GM12878 (cell line): ENCODE measurements around the gene SOD2. TPM values are rescaled to one million over a fixed set of nuclear protein-coding genes. Genes with fewer than 3 reads are reported as not detected.

Source experiments
- ATAC-seq: fragments of 200-7000 bp; cut with Tn5 transposase; 3 replicates; pipeline ENCODE4 v1.9.1; 2020; ENCODE audit warnings: mild to moderate bottlenecking, moderate library complexity
- BruUV-seq: library from RNA; stranded (reverse); fragments of 400-500 nt; replicated peaks from 2 replicates; lab custom pipeline; 2021; lab: Mats Ljungman, UMichigan
- CTCF ChIA-PET: fragments of 300-600 bp; sonication (Branson Sonifier 250); formaldehyde crosslinking; extraction: SDS; loops from one replicate; lab custom pipeline; 2021; ENCODE audit warnings: inconsistent platforms; lab: Yijun Ruan, JAX
- POLR2A ChIA-PET: fragments of 350-600 bp; formaldehyde crosslinking; extraction: SDS; loops from one replicate; lab custom pipeline; 2021; ENCODE audit warnings: inconsistent platforms; lab: Charles Lee
- RAD21 ChIA-PET: fragments of 300-600 bp; sonication (Branson Sonifier 250); formaldehyde crosslinking; loops from one replicate; lab custom pipeline; 2023; ENCODE audit warnings: antibody characterized with exemption; ENCODE audit not compliant: unreplicated experiment; lab: Charles Lee
- SMC1A ChIA-PET: fragments of 300-600 bp; sonication (Branson Sonifier 250); formaldehyde crosslinking; loops from one replicate; lab custom pipeline; 2023; ENCODE audit not compliant: unreplicated experiment, uncharacterized antibody; lab: Charles Lee
- DNase-seq: peaks from one replicate; pipeline ENCODE4 v3.0.0-alpha.2; 2011; ENCODE audit warnings: low read depth, low spot score
- FAIRE-seq: peaks from 3 replicates; lab custom pipeline; 2011; peaks lifted over from hg19 to GRCh38; lab: Jason Lieb, UNC
- H2AFZ ChIP-seq: 2 replicates; pipeline ENCODE4 v1.6.0; 2011; ENCODE audit warnings: low read depth, low read length, control low read depth; ENCODE audit not compliant: control insufficient read depth
- H3K27ac ChIP-seq: 2 replicates; pipeline ENCODE4 v1.5.1; 2011; ENCODE audit warnings: control low read depth; ENCODE audit not compliant: control insufficient read depth, insufficient read depth
- H3K27me3 ChIP-seq, 2 experiments: replicated peaks in 1 of 2; 2 replicates each; pipeline versions ENCODE4 v1.6.0 to v1.6.1; 2011; ENCODE audit warnings: low read length in 1 of 2; ENCODE audit not compliant: control insufficient read depth in 2 of 2, insufficient read depth in 2 of 2
- H3K36me3 ChIP-seq, 2 experiments: 2 replicates each; pipeline ENCODE4 v1.5.1; 2011; ENCODE audit warnings: low read length in 1 of 2; ENCODE audit not compliant: control insufficient read depth in 2 of 2, insufficient read depth in 2 of 2
- H3K4me1 ChIP-seq: 2 replicates; pipeline ENCODE4 v1.6.1; 2011; ENCODE audit warnings: mild to moderate bottlenecking, low read length, moderate library complexity, mixed read lengths; ENCODE audit not compliant: control insufficient read depth, insufficient read depth
- H3K4me2 ChIP-seq: 2 replicates; pipeline ENCODE4 v1.6.0; 2011; ENCODE audit warnings: control low read depth; ENCODE audit not compliant: control insufficient read depth, insufficient read depth
- H3K4me3 ChIP-seq: fragments of 200-600 bp; sonication (generic); 2 replicates; pipeline ENCODE4 v1.5.1; 2016
- H3K79me2 ChIP-seq: 2 replicates; pipeline ENCODE4 v1.6.0; 2011; ENCODE audit warnings: low read length; ENCODE audit not compliant: control insufficient read depth, insufficient read depth
- H3K9ac ChIP-seq: 2 replicates; pipeline ENCODE4 v1.8.0; 2011; ENCODE audit warnings: low read length, control low read depth, mixed read lengths; ENCODE audit not compliant: control insufficient read depth, insufficient read depth
- H3K9me3 ChIP-seq: replicated peaks from 3 replicates; pipeline ENCODE4 v1.5.1; 2011; ENCODE audit warnings: mild to moderate bottlenecking, low read length; ENCODE audit not compliant: control insufficient read depth, insufficient read depth
- H4K20me1 ChIP-seq: 2 replicates; pipeline ENCODE4 v1.6.0; 2011; ENCODE audit not compliant: control insufficient read depth, insufficient read depth
- BRCA1 ChIP-seq: IDR thresholded peaks from 2 replicates; pipeline ENCODE4 v1.6.1; 2011; ENCODE audit warnings: low read depth, low read length, improper control_type of control experiment
- CUX1 ChIP-seq: IDR thresholded peaks from 2 replicates; pipeline ENCODE4 v1.6.1; 2012; ENCODE audit warnings: improper control_type of control experiment, low read depth, low read length; ENCODE audit not compliant: insufficient replicate concordance
- EP300 ChIP-seq, 2 experiments: fragments of 150-350 bp in 1 of 2; IDR thresholded peaks; 2 replicates each; pipeline ENCODE4 v1.6.1; 2011 to 2012; ENCODE audit warnings: low read depth in 2 of 2, low read length in 2 of 2, borderline replicate concordance in 1 of 2, improper control_type of control experiment in 1 of 2, inconsistent platforms in 1 of 2; ENCODE audit not compliant: control insufficient read depth in 1 of 2
- IKZF2 ChIP-seq, 2 experiments: fragments of 450-650 bp; IDR thresholded peaks; 2 replicates each; pipeline ENCODE4 v1.6.1; 2017; ENCODE audit warnings: mild to moderate bottlenecking in 2 of 2, moderate library complexity in 2 of 2
- MEF2B ChIP-seq: fragments of 450-650 bp; IDR thresholded peaks from 2 replicates; pipeline ENCODE4 v1.6.1; 2018; ENCODE audit warnings: mild to moderate bottlenecking, moderate library complexity; ENCODE audit not compliant: partially characterized antibody, poor library complexity, severe bottlenecking
- MTA2 ChIP-seq: fragments of 450-650 bp; IDR thresholded peaks from 2 replicates; pipeline ENCODE4 v1.6.1; 2016; ENCODE audit warnings: low read depth, mild to moderate bottlenecking, moderate library complexity
- NFIC ChIP-seq: IDR thresholded peaks from 2 replicates; pipeline ENCODE4 v1.6.1; 2012; ENCODE audit warnings: low read depth, mild to moderate bottlenecking, inconsistent platforms, low read length, moderate library complexity
- POLR2AphosphoS2 ChIP-seq: IDR thresholded peaks from 2 replicates; pipeline ENCODE4 v1.6.1; 2011; ENCODE audit warnings: low read depth, mild to moderate bottlenecking, low read length, improper control_type of control experiment, moderate library complexity
- SIX5 ChIP-seq: IDR thresholded peaks from 2 replicates; pipeline ENCODE4 v1.6.1; 2011; ENCODE audit warnings: mild to moderate bottlenecking, low read depth, low read length, moderate library complexity; ENCODE audit not compliant: severe bottlenecking
- TAF1 ChIP-seq: IDR thresholded peaks from 2 replicates; pipeline ENCODE4 v1.6.1; 2011; ENCODE audit warnings: mild to moderate bottlenecking, low read depth, low read length, borderline replicate concordance
- WGBS: methylation state at CpG from one replicate; pipeline ENCODE4 v1.1.6; 2016; ENCODE audit warnings: low lambda C conversion rate; ENCODE audit not compliant: insufficient replicate concordance, insufficient coverage; ENCODE audit errors: missing lambda C conversion rate; 5-methylcytosine and 5-hydroxymethylcytosine counted together
- in situ Hi-C: fragments of 300-500 bp; cut with MboI; formaldehyde crosslinking; loops from 9 replicates; pipeline ENCODE4 v1.14.3; 2018; ENCODE audit warnings: mixed read lengths
- intact Hi-C: fragments of 100-400 bp; cut with micrococcal nuclease; formaldehyde crosslinking; loops from one replicate; pipeline ENCODE4 v1.14.2; 2022; ENCODE audit not compliant: unreplicated experiment
- polyA plus RNA-seq, 11 experiments: library from polyadenylated mRNA; depleted of rRNA in 4 of 11; unstranded in 6 of 11; stranded (reverse) in 5 of 11; fragments of >200 nt; fragmentation: Nextera tagmentation in 4 of 11; fragmentation: Illumina TruSeq in 1 of 11; extraction: Ambion mirVana in 4 of 11; extraction: Trizol in 1 of 11; gene quantifications; 1 replicate in 1 of 11; 2 replicates in 10 of 11; pipeline versions ENCODE4 v1.2.1 to v1.2.3, GENCODE V29; 2011 to 2016; ENCODE audit warnings: inconsistent platforms in 2 of 11, missing spikeins in 2 of 11, low read depth in 1 of 11
- total RNA-seq, 4 experiments: library from RNA; depleted of rRNA in 3 of 4; stranded (reverse); fragments of >200 nt in 3 of 4; fragmentation: Illumina TruSeq in 1 of 4; extraction: Trizol in 1 of 4; gene quantifications; 2 replicates each; pipeline versions ENCODE4 v1.2.1 to v1.2.3, GENCODE V29; 2013 to 2021

The SOD2 gene
- total and polyA plus RNA-seq, 10 of the 15 experiments (the other 5 are each of a cell fraction or from before 2014, with no cell fraction given): 12.1 to 55.8 (median 39.1) TPM

GRCh38 chr6:159646116-159646515 is 46.9 kb downstream of the SOD2 start:
- SMC1A ChIA-PET: interaction anchor here (0.7 to 1.7 kb wide), 4 partner anchors 10 to 215 kb away, joined by 3 to 5 read pairs (median 3); no protein-coding TSS in a partner anchor
- intact Hi-C loops (no loop called here), in situ Hi-C loops (loop anchor here (5.0 kb wide), 1 partner anchor 474 kb away; no protein-coding TSS in a partner anchor)
- no peak for ATAC-seq
- Histone ChIP-seq H3K4me2 (no peak overlapping the region), H2AFZ (no peak overlapping the region), H3K27ac (no peak overlapping the region), H3K9ac (no peak overlapping the region), H3K27me3 (no peaks in the 10 kb centered on the region), H3K36me3 (no peaks in the 10 kb centered on the region), H3K4me3 (no peak overlapping the region), H3K9me3 (no peaks in the 10 kb centered on the region), H3K4me1 (peaks cover 4% of the 10 kb centered on the region; the same call in 1 of the 2 replicates), H3K79me2 (no peaks in the 10 kb centered on the region), H4K20me1 (no peaks in the 10 kb centered on the region)
- BruUV-seq: no TSS peak
- FAIRE-seq: no peak
- no peak for DNase-seq
- CTCF ChIA-PET: interaction anchor here (0.6 to 3.9 kb wide), 6 partner anchors 10 to 1069 kb away, joined by 3 to 33 read pairs (median 6); no protein-coding TSS in a partner anchor
- POLR2A ChIA-PET: interaction anchor here (0.6 kb wide), 1 partner anchor 11 kb away, joined by 5 read pairs; no protein-coding TSS in a partner anchor
- TF ChIP-seq MTA2 (no peak), MEF2B (no peak)
- TF ChIP-seq, all 136 proteins: peak for 0
- RAD21 ChIA-PET: interaction anchor here (1.9 kb wide), 1 partner anchor 12 kb away, joined by 8 read pairs; no protein-coding TSS in a partner anchor
- WGBS: 95% methylated on average over 1 of the region's 1 CpG

- H2AFZ ChIP-seq: no peak overlapping the region
- H4K20me1 ChIP-seq: no peaks in the 10 kb centered on the region
- WGBS: 53% methylated on average over 4 of the region's 4 CpGs
- H3K79me2 ChIP-seq: no peaks in the 10 kb centered on the region
- in situ Hi-C loops: loop anchor here (5.0 kb wide), 1 partner anchor 473 kb away; no protein-coding TSS in a partner anchor
- DNase-seq (no peak), FAIRE-seq (no peak), ATAC-seq (no peak)
- no peaks in the 10 kb centered on the region for H3K9me3 ChIP-seq
- ChIA-PET POLR2A (interaction anchor here (0.6 kb wide), 1 partner anchor 10 kb away, joined by 5 read pairs; no protein-coding TSS in a partner anchor), CTCF (interaction anchor here (0.6 to 3.9 kb wide), 3 partner anchors 11 to 1068 kb away, joined by 3 to 33 read pairs (median 26); no protein-coding TSS in a partner anchor), RAD21 (interaction anchor here (1.9 kb wide), 1 partner anchor 12 kb away, joined by 8 read pairs; no protein-coding TSS in a partner anchor), SMC1A (interaction anchor here (0.7 to 1.7 kb wide), 4 partner anchors 10 to 214 kb away, joined by 3 to 5 read pairs (median 3); no protein-coding TSS in a partner anchor)
- H3K4me1 ChIP-seq: peaks cover 4% of the 10 kb centered on the region; the same call in 1 of the 2 replicates
- no peak overlapping the region for H3K27ac ChIP-seq
- H3K4me2 ChIP-seq: no peak overlapping the region
- intact Hi-C loops: no loop called here
- BruUV-seq: no TSS peak
- no peaks in the 10 kb centered on the region for H3K27me3 ChIP-seq
- no peak overlapping the region for H3K4me3 ChIP-seq
- H3K36me3 ChIP-seq: no peaks in the 10 kb centered on the region
- no peak overlapping the region for H3K9ac ChIP-seq
- TF ChIP-seq IKZF2 (IDR thresholded peaks at IDR 0.05): no peak
- no peak for TF ChIP-seq CUX1
- no peak for TF ChIP-seq NFIC
- no peak for TF ChIP-seq BRCA1
- TF ChIP-seq EP300 (IDR thresholded peaks at IDR 0.05; ENCODE audit: borderline replicate concordance in 1 of 2, control insufficient read depth in 1 of 2, low read depth in 2 of 2, low read length in 2 of 2): no peak
- no peak for TF ChIP-seq POLR2AphosphoS2
- no peak for TF ChIP-seq SIX5
- no peak for TF ChIP-seq TAF1
Observed at GRCh38 chr6:159645640-159646039, 47.4 kb downstream of the SOD2 start.
